Uterus (tissue), 4 donors: ENCODE measurements around the gene MUC13. TPM values are rescaled to one million over a fixed set of nuclear protein-coding genes. Genes with fewer than 3 reads are reported as not detected.

Experiments used
- DNase-seq, 2 donors: peaks; one replicate each; pipeline ENCODE4 v3.0.0-alpha.2; 2019 to 2020
- H3K27ac ChIP-seq, 2 donors: fragments of 200-600 bp; sonication (generic); 1 replicate in 1 of 2; 2 replicates in 1 of 2; pipeline ENCODE4 v1.5.1; 2016 to 2018
- H3K27me3 ChIP-seq, 2 donors: fragments of 200-600 bp; sonication (generic); one replicate each; pipeline ENCODE4 v1.5.1; 2018 to 2019; ENCODE audit warnings: control low read depth in 1 of 2
- H3K36me3 ChIP-seq, 2 donors: fragments of 200-600 bp; sonication (generic); one replicate each; pipeline ENCODE4 v1.5.1; 2019; ENCODE audit warnings: control low read depth in 1 of 2
- H3K4me1 ChIP-seq, 2 donors: fragments of 200-600 bp; sonication (generic); one replicate each; pipeline ENCODE4 v1.5.1; 2018 to 2019; ENCODE audit warnings: control low read depth in 1 of 2
- H3K4me3 ChIP-seq, 2 donors: fragments of 200-600 bp; sonication (generic); 1 replicate in 1 of 2; 2 replicates in 1 of 2; pipeline ENCODE4 v1.5.1; 2018 to 2019; ENCODE audit warnings: mild to moderate bottlenecking in 1 of 2
- H3K9me3 ChIP-seq, 2 donors: fragments of 200-600 bp; sonication (generic); one replicate each; pipeline ENCODE4 v1.5.1; 2019; ENCODE audit warnings: control low read depth in 1 of 2
- CTCF ChIP-seq, 4 experiments: fragments of 200-600 bp in 2 of 4; fragments of 450-650 bp in 2 of 4; sonication (generic) in 2 of 4; IDR thresholded peaks; one replicate each; pipeline ENCODE4 v1.5.1; 2016 to 2019; ENCODE audit warnings: antibody characterized with exemption in 4 of 4, mild to moderate bottlenecking in 2 of 4, moderate library complexity in 1 of 4
- POLR2A ChIP-seq, 2 donors: fragments of 450-650 bp; IDR thresholded peaks; one replicate each; pipeline ENCODE4 v1.6.1; 2016; ENCODE audit warnings: antibody characterized with exemption in 2 of 2, mild to moderate bottlenecking in 1 of 2, moderate library complexity in 1 of 2
- intact Hi-C: fragments of 100-400 bp; cut with DNase I; formaldehyde crosslinking; loops from one replicate; pipeline ENCODE4 v1.15.1; 2023; ENCODE audit warnings: low total_unique reads
- total RNA-seq, 4 donors: library from RNA; depleted of rRNA in 3 of 4; stranded (reverse); fragments of >200 nt in 3 of 4; gene quantifications; one replicate each; pipeline versions ENCODE4 v1.1.0 to v1.2.4, GENCODE V29; 2014 to 2023
- donor health status: DM: yes; HTN: yes; CAD: no.

MUC13 gene
- total RNA-seq, 4 donors from 2014 or later: 0.51 TPM; not detected in 3

- no peak overlapping the region for H3K27ac ChIP-seq
- no peak for DNase-seq
- no peak overlapping the region for H3K4me3 ChIP-seq
- no peaks in the 10 kb centered on the region for H3K4me1 ChIP-seq
- H3K27me3 ChIP-seq: no peaks in the 10 kb centered on the region
- H3K36me3 ChIP-seq: no peaks in the 10 kb centered on the region
- TF ChIP-seq CTCF (IDR thresholded peaks at IDR 0.05): no peak
- TF ChIP-seq POLR2A (IDR thresholded peaks at IDR 0.05): no peak
- no peaks in the 10 kb centered on the region for H3K9me3 ChIP-seq
- intact Hi-C loops: loop anchor here (10.0 kb wide), 1 partner anchor 226 kb away; no protein-coding TSS in a partner anchor
Observed at GRCh38 chr3:124938896-124939295, 4.3 kb upstream of the MUC13 start.

- intact Hi-C loops: loop anchor here (10.0 kb wide), 1 partner anchor 228 kb away; no protein-coding TSS in a partner anchor
Observed at GRCh38 chr3:124937049-124937448, 2.5 kb upstream of the MUC13 start.

DNA sequence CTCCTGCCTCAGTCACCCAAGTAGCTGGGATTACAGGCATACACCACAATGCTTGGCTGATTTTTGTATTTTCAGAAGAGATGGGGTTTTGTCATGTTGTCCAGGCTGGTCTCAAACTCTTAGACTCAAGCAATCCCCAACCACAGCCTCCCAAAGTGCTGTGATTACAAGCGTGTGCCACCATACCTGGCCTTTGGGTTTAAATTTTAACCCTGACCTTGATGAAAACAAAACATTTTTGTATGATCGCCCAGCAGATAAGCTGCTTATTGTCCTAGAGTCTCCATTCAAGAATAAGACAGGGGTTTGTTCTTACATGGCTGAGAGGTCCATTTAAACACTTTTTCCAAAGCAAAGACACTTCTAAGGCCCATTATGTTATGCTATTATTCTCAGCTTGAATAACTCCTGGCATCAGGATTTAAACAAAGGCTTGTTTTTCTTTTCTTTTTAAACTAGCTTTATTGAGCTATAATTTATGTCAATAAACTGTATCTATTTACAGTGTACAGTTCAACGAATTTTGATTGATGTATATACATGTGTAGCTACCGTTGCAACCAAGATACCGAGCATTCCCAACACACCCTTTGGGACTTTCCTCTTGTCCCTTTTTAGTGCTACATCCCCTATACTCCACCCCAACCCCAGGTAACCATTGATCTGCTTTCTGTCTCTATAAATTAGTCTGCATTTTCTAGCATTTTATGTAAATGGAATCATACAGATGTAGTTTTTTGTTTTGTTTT lies 1.4 kb upstream of the MUC13 start:
- Histone ChIP-seq H3K4me1 (no peaks in the 10 kb centered on the region), H3K27ac (no peak overlapping the region), H3K4me3 (no peak overlapping the region), H3K36me3 (no peaks in the 10 kb centered on the region), H3K9me3 (no peaks in the 10 kb centered on the region), H3K27me3 (no peaks in the 10 kb centered on the region)
- TF ChIP-seq POLR2A (IDR thresholded peaks at IDR 0.05) (no peak), CTCF (IDR thresholded peaks at IDR 0.05) (no peak)
- no peak for DNase-seq
- intact Hi-C loops: loop anchor here (10.0 kb wide), 1 partner anchor 229 kb away; no protein-coding TSS in a partner anchor

More at GRCh38 chr3:124937049-124937448, 2.5 kb upstream of the MUC13 start:
- no peak overlapping the region for H3K27ac ChIP-seq
- no peak overlapping the region for H3K4me3 ChIP-seq
- no peak for DNase-seq
- no peaks in the 10 kb centered on the region for H3K9me3 ChIP-seq
- H3K4me1 ChIP-seq: no peaks in the 10 kb centered on the region
- H3K27me3 ChIP-seq: no peaks in the 10 kb centered on the region
- H3K36me3 ChIP-seq: no peaks in the 10 kb centered on the region
- TF ChIP-seq POLR2A (IDR thresholded peaks at IDR 0.05) (no peak), CTCF (IDR thresholded peaks at IDR 0.05) (no peak)

DNA sequence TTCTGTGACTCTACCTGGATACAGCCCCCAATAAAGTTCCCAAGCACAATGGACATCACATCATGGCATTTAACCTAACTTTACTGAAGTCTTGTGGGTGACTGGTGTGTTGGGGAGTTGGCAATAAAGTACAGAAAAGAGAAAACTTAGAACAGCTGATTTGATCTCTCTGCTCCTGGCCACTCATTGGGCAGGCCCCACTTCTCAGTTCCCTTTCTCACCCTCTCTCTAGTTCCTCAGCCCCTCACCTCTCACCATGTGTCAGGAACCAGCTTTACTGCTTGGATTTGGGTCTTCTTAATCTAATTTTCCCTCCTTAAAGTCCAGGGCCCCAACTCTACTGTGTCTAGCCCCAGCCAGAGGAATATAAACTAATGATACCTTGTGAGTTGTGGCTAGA lies 713 bp upstream of the MUC13 start:
- intact Hi-C loops: loop anchor here (10.0 kb wide), 1 partner anchor 230 kb away; no protein-coding TSS in a partner anchor
- H3K9me3 ChIP-seq: no peaks in the 10 kb centered on the region
- H3K36me3 ChIP-seq: no peaks in the 10 kb centered on the region

More for the DNA sequence above, 713 bp upstream of the MUC13 start:
- Histone ChIP-seq H3K27me3 (no peaks in the 10 kb centered on the region), H3K4me3 (no peak overlapping the region), H3K4me1 (no peaks in the 10 kb centered on the region), H3K27ac (no peak overlapping the region)
- no peak for DNase-seq
- no peak for TF ChIP-seq POLR2A (IDR thresholded peaks at IDR 0.05)
- no peak for TF ChIP-seq CTCF (IDR thresholded peaks at IDR 0.05)
